Prostate gland (tissue), 2 donors: ENCODE data around the gene TPD52L1.

ENCODE experiments used
- CTCF ChIP-seq, 4 experiments: fragments of 200-600 bp in 2 of 4; fragments of 450-650 bp in 2 of 4; sonication (generic) in 2 of 4; IDR thresholded peaks; 1 replicate in 3 of 4; 2 replicates in 1 of 4; pipeline ENCODE4 v1.5.1; 2016 to 2019; ENCODE audit warnings: antibody characterized with exemption in 4 of 4, mild to moderate bottlenecking in 2 of 4, moderate library complexity in 2 of 4
- POLR2AphosphoS5 ChIP-seq: sonication (generic); formaldehyde crosslinking; IDR thresholded peaks from one replicate; pipeline ENCODE4 v1.6.1; 2017; ENCODE audit warnings: antibody characterized with exemption

DNA sequence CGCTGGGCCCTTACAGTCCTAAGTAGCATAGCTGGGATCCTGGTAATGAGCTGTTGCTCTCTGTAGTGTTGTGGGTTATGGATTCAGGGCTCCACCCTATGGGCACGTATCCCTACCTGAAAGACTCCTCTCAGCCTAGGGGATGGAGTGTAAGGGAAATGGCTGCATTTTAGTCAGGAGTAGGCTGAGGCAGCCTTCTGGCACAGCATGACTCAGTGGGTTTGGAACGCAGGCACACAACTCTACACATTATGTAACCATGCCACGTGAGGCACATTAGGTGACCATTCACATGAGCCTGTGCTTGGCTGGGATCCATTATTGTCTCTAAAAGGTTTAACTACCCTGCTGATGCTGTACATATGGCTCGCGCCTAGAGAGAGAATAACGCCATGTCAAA, 120.4 kb downstream of the TPD52L1 start:
- TF ChIP-seq CTCF (IDR thresholded peaks at IDR 0.05) (no peak), POLR2AphosphoS5 (no peak)
